ENCODE results near the gene ASXL1. TPM values are rescaled to one million over a fixed set of nuclear protein-coding genes. Genes with fewer than 3 reads are reported as not detected.

The ASXL1 gene
- total and polyA plus RNA-seq, 9 of the 15 experiments (the other 6 are each of a cell fraction or from before 2014, with no cell fraction given) = 6.5 to 65.3 (median 32.3) TPM

GRCh38 chr20:32356622-32357374 lies 1.3 kb upstream of the ASXL1 start:
- DNase-seq (ENCODE audit: extremely low read depth in 1 of 4, low spot score in 3 of 4) (peak in 1 of 4 experiments; percentile 68), ATAC-seq (no peak), FAIRE-seq (peak; percentile 79)
- 6% methylated on average over 13 of the region's 13 CpGs for WGBS (ENCODE audit: insufficient coverage, low coverage, missing lambda C conversion rate)
- peak overlapping the region; percentile 96 for H3K4me2 ChIP-seq (ENCODE audit: insufficient read depth, low read length)
- no TSS peak for BruUV-seq (replicated peaks)
- CTCF ChIA-PET (ENCODE audit: low intra/inter-chr PET ratio) = no interaction called here
- H3K79me2 ChIP-seq (ENCODE audit: control insufficient read depth, insufficient read depth, low read length) = peaks cover 36% of the 10 kb centered on the region
- no peaks in the 10 kb centered on the region for H3K9me3 ChIP-seq (replicated peaks; ENCODE audit: control insufficient read depth, insufficient read depth, low read depth, low read length)
- peak overlapping the region; percentile 96 for H3K4me3 ChIP-seq
- H3K36me3 ChIP-seq (ENCODE audit: control insufficient read depth, insufficient read depth, low read length) = peaks cover 16% of the 10 kb centered on the region; the same call in 2 of the 3 replicates
- peak overlapping the region; percentile 87 to 98; a peak in 3 of 4 replicates for H3K9ac ChIP-seq (ENCODE audit: insufficient read depth in 1 of 2, low read depth in 2 of 2, low read length in 2 of 2)
- no peaks in the 10 kb centered on the region for H3K9me1 ChIP-seq (ENCODE audit: control insufficient read depth, insufficient read depth, low read length)
- no peaks in the 10 kb centered on the region for H3K27me3 ChIP-seq (ENCODE audit: control insufficient read depth in 2 of 2, insufficient read depth in 2 of 2, low read length in 2 of 2)
- peak overlapping the region; percentile 93 for H2AFZ ChIP-seq (ENCODE audit: low read depth, low read length)
- H3K27ac ChIP-seq (ENCODE audit: extremely low read depth, low read depth, low read length) = peak overlapping the region; percentile 99
- POLR2A ChIA-PET = interaction anchor here (0.6 to 2.8 kb wide), 9 partner anchors 8 to 125 kb away, joined by 3 to 10 read pairs (median 3); no protein-coding TSS in a partner anchor
- in situ Hi-C loops (cut with MboI) = no loop called here
- intact Hi-C loops (cut with micrococcal nuclease) = loop anchor here (5.0 to 10.0 kb wide), 3 partner anchors 81 to 226 kb away; partner anchors contain the start of genes PLAGL2 and POFUT1
- peaks cover 20% of the 10 kb centered on the region for H4K20me1 ChIP-seq (replicated peaks; ENCODE audit: control insufficient read depth, insufficient read depth, low read length)
- peaks cover 12 to 33% of the 10 kb centered on the region in 2 experiments for H3K4me1 ChIP-seq (replicated peaks in 1 of 2; ENCODE audit: control insufficient read depth in 2 of 2, insufficient read depth in 2 of 2, low read length in 2 of 2)
- TF ChIP-seq ZNF134 (CRISPR knock-in tag; conservative IDR thresholded peaks at IDR 0.05) = no peak
- TF ChIP-seq ZNF395 (CRISPR knock-in tag; IDR thresholded peaks at IDR 0.05) = 0 out of 2 replicates have a peak, but pooled peaks have one; percentile 44
- TF ChIP-seq BCL6 (CRISPR knock-in tag; IDR thresholded peaks at IDR 0.05) = no peak
- TF ChIP-seq DPF2 (IDR thresholded peaks at IDR 0.05) = peak; percentile 10; the same call in 1 of the 2 replicates
- TF ChIP-seq FOSL1 (tag; conservative IDR thresholded peaks at IDR 0.05) = no peak
- 0 out of 2 replicates have a peak, but pooled peaks have one; percentile 26 for TF ChIP-seq ELF2 (CRISPR knock-in tag; IDR thresholded peaks at IDR 0.05)
- TF ChIP-seq MTA1 (IDR thresholded peaks at IDR 0.05; ENCODE audit: borderline replicate concordance) = no peak
- TF ChIP-seq FOXK1 (CRISPR knock-in tag; IDR thresholded peaks at IDR 0.05; ENCODE audit: borderline replicate concordance) = no peak
- 0 out of 4 replicates have a peak, but pooled peaks of 1 of the 2 experiments have one; percentile 28 for TF ChIP-seq FOXA3 (CRISPR knock-in tag; conservative IDR thresholded peaks at IDR 0.05 in 1 of 2, IDR thresholded peaks at IDR 0.05 in 1 of 2)
- no peak for TF ChIP-seq SNAPC5 (CRISPR knock-in tag; IDR thresholded peaks at IDR 0.05)
- TF ChIP-seq PTTG1 (tag; IDR thresholded peaks at IDR 0.05; ENCODE audit: low read depth) = 0 out of 2 replicates have a peak, but pooled peaks have one; percentile 14
- TF ChIP-seq ADNP (tag; IDR thresholded peaks at IDR 0.05) = 0 out of 2 replicates have a peak, but pooled peaks have one; percentile 80
- no peak for TF ChIP-seq ZBTB11 (CRISPR knock-in tag; IDR thresholded peaks at IDR 0.05)
- TF ChIP-seq ARNT (IDR thresholded peaks at IDR 0.05) = peak in 1 of 2 experiments; percentile 96; a peak in 2 of 4 replicates
- TF ChIP-seq TBP (optimal IDR thresholded peaks at IDR 0.05; ENCODE audit: low read depth, low read length) = peak; percentile 16
- no peak for TF ChIP-seq ESRRB (CRISPR knock-in tag; IDR thresholded peaks at IDR 0.05; ENCODE audit: borderline replicate concordance)
- 0 out of 2 replicates have a peak, but pooled peaks have one; percentile 19 for TF ChIP-seq RFX1 (IDR thresholded peaks at IDR 0.05)
